H9 (cell line): ENCODE measurements around the gene DLX5. TPM values are rescaled to one million over a fixed set of nuclear protein-coding genes. Genes with fewer than 3 reads are reported as not detected.
A peak's percentile ranks its signal among the peaks of the same experiment; 100 is the strongest.

Experiments
- DNase-seq: peaks from one replicate; pipeline ENCODE4 v3.0.0-alpha.2; 2017
- H2AFZ ChIP-seq: one replicate; pipeline ENCODE4 v1.6.1; 2013; ENCODE audit warnings: mild to moderate bottlenecking, low read length, control low read depth, moderate library complexity
- H2AK5ac ChIP-seq: 2 replicates; pipeline ENCODE4 v1.6.1; 2013; ENCODE audit warnings: low read length, control low read depth, mixed read lengths; ENCODE audit not compliant: insufficient read length
- H2BK120ac ChIP-seq: one replicate; pipeline ENCODE4 v1.6.1; 2013; ENCODE audit warnings: low read depth, mild to moderate bottlenecking, low read length, control low read depth, inconsistent platforms; ENCODE audit not compliant: poor library complexity, severe bottlenecking
- H2BK12ac ChIP-seq: 2 replicates; pipeline ENCODE4 v1.6.1; 2013; ENCODE audit warnings: low read length, control low read depth, mixed read lengths, low read depth; ENCODE audit not compliant: insufficient read length
- H2BK15ac ChIP-seq: 2 replicates; pipeline ENCODE4 v1.6.1; 2013; ENCODE audit warnings: low read depth, low read length, control low read depth
- H2BK20ac ChIP-seq: one replicate; pipeline ENCODE4 v1.6.1; 2013; ENCODE audit warnings: low read depth, mild to moderate bottlenecking, low read length, control low read depth, inconsistent platforms; ENCODE audit not compliant: poor library complexity, severe bottlenecking
- H2BK5ac ChIP-seq: 2 replicates; pipeline ENCODE4 v1.6.1; 2013; ENCODE audit warnings: low read length, control low read depth, mixed read lengths; ENCODE audit not compliant: insufficient read length
- H3K14ac ChIP-seq: 2 replicates; pipeline ENCODE4 v1.6.1; 2013; ENCODE audit warnings: low read length, control low read depth; ENCODE audit not compliant: insufficient read depth
- H3K18ac ChIP-seq: 2 replicates; pipeline ENCODE4 v1.6.1; 2013; ENCODE audit warnings: low read depth, mild to moderate bottlenecking, mixed read lengths, low read length, control low read depth; ENCODE audit not compliant: insufficient read length
- H3K23ac ChIP-seq: 2 replicates; pipeline ENCODE4 v1.6.1; 2013; ENCODE audit warnings: low read length, control low read depth, mixed read lengths, low read depth; ENCODE audit not compliant: insufficient read length
- H3K23me2 ChIP-seq: 2 replicates; pipeline ENCODE4 v1.6.1; 2013; ENCODE audit warnings: low read depth, mild to moderate bottlenecking, mixed read lengths, low read length, control low read depth; ENCODE audit not compliant: insufficient read length, poor library complexity, severe bottlenecking
- H3K27ac ChIP-seq: 2 replicates; pipeline ENCODE4 v1.5.1; 2013; ENCODE audit warnings: low read length, control low read depth, mixed read lengths, low read depth; ENCODE audit not compliant: insufficient read length
- H3K27me3 ChIP-seq: 2 replicates; pipeline ENCODE4 v1.6.1; 2013; ENCODE audit warnings: low read length, control low read depth, inconsistent platforms; ENCODE audit not compliant: insufficient read depth
- H3K4ac ChIP-seq: 2 replicates; pipeline ENCODE4 v1.6.1; 2013; ENCODE audit warnings: low read depth, mild to moderate bottlenecking, control low read depth, inconsistent platforms, low read length, moderate library complexity
- H3K4me1 ChIP-seq: 2 replicates; pipeline ENCODE4 v1.6.1; 2013; ENCODE audit warnings: low read length, control low read depth, inconsistent platforms; ENCODE audit not compliant: insufficient read depth
- H3K4me2 ChIP-seq: 2 replicates; pipeline ENCODE4 v1.6.1; 2013; ENCODE audit warnings: low read length, control low read depth, mixed read lengths; ENCODE audit not compliant: insufficient read length, insufficient read depth
- H3K56ac ChIP-seq: 2 replicates; pipeline ENCODE4 v1.6.1; 2013; ENCODE audit warnings: low read depth, mild to moderate bottlenecking, mixed read lengths, low read length, control low read depth; ENCODE audit not compliant: insufficient read length
- H3K79me1 ChIP-seq: 2 replicates; pipeline ENCODE4 v1.6.1; 2013; ENCODE audit warnings: low read depth, mild to moderate bottlenecking, moderate library complexity, low read length, control low read depth, inconsistent platforms; ENCODE audit not compliant: insufficient read depth, poor library complexity, severe bottlenecking
- H3K79me2 ChIP-seq: 2 replicates; pipeline ENCODE4 v1.6.1; 2013; ENCODE audit warnings: low read length, control low read depth, inconsistent platforms; ENCODE audit not compliant: insufficient read depth
- H3K9ac ChIP-seq: 2 replicates; pipeline ENCODE4 v1.6.1; 2013; ENCODE audit warnings: low read length, control low read depth, mixed read lengths; ENCODE audit not compliant: insufficient read length; ENCODE audit errors: extremely low read depth
- H3K9me3 ChIP-seq: one replicate; pipeline ENCODE4 v1.6.1; 2013; ENCODE audit warnings: low read depth, low read length, inconsistent platforms; ENCODE audit not compliant: control insufficient read depth
- H3T11ph ChIP-seq: one replicate; pipeline ENCODE4 v1.6.1; 2013; ENCODE audit warnings: mild to moderate bottlenecking, low read length, control low read depth, inconsistent platforms
- H4K20me1 ChIP-seq: one replicate; pipeline ENCODE4 v1.6.1; 2013; ENCODE audit not compliant: control insufficient read depth, insufficient read length, insufficient read depth
- H4K5ac ChIP-seq: 2 replicates; pipeline ENCODE4 v1.6.1; 2013; ENCODE audit warnings: low read depth, mild to moderate bottlenecking, mixed read lengths, low read length, control low read depth; ENCODE audit not compliant: insufficient read length
- H4K8ac ChIP-seq: replicated peaks from 2 replicates; pipeline ENCODE4 v1.6.1; 2013; ENCODE audit warnings: low read length, control low read depth, mixed read lengths, low read depth; ENCODE audit not compliant: insufficient read length
- H4K91ac ChIP-seq: 2 replicates; pipeline ENCODE4 v1.6.1; 2013; ENCODE audit warnings: low read depth, mild to moderate bottlenecking, moderate library complexity, mixed read lengths, low read length, control low read depth; ENCODE audit not compliant: insufficient read length
- H3K27ac Mint-ChIP-seq, 3 experiments: 2 replicates in 2 of 3; 3 replicates in 1 of 3; pipeline ENCODE4 v1.8.0; 2020 to 2021; ENCODE audit warnings: mixed read lengths in 3 of 3, mild to moderate bottlenecking in 1 of 3, moderate library complexity in 1 of 3
- H3K27me3 Mint-ChIP-seq: 2 replicates; pipeline ENCODE4 v1.8.0; 2021; ENCODE audit warnings: low read depth, mild to moderate bottlenecking, moderate library complexity, mixed read lengths
- H3K36me3 Mint-ChIP-seq, 3 experiments: 2 replicates in 2 of 3; 3 replicates in 1 of 3; pipeline ENCODE4 v1.8.0; 2020 to 2021; ENCODE audit warnings: low read depth in 3 of 3, mixed read lengths in 3 of 3; ENCODE audit not compliant: insufficient read depth in 1 of 3
- H3K4me1 Mint-ChIP-seq, 2 experiments: 2 replicates each; pipeline ENCODE4 v1.8.0; 2020; ENCODE audit warnings: mixed read lengths in 2 of 2
- H3K4me3 Mint-ChIP-seq, 2 experiments: 2 replicates in 1 of 2; 3 replicates in 1 of 2; pipeline ENCODE4 v1.8.0; 2020 to 2021; ENCODE audit warnings: mild to moderate bottlenecking in 2 of 2, mixed read lengths in 2 of 2, moderate library complexity in 1 of 2
- H3K9me3 Mint-ChIP-seq, 2 experiments: 2 replicates in 1 of 2; 3 replicates in 1 of 2; pipeline ENCODE4 v1.8.0; 2020; ENCODE audit warnings: mild to moderate bottlenecking in 2 of 2, mixed read lengths in 2 of 2, moderate library complexity in 1 of 2
- CTCF ChIP-seq: fragments of 200-600 bp; sonication (generic); conservative IDR thresholded peaks from 3 replicates; pipeline ENCODE4 v1.8.0; 2021; ENCODE audit warnings: antibody characterized with exemption, mild to moderate bottlenecking
- WGBS: extraction: QIAGEN DNeasy Blood & Tissue Kit; methylation state at CpG from one replicate; pipeline ENCODE4 v1.1.7; 2013; ENCODE audit warnings: missing lambda C conversion rate, low lambda C conversion rate, mixed read lengths; ENCODE audit not compliant: insufficient read length; ENCODE audit errors: extremely low coverage; 5-methylcytosine and 5-hydroxymethylcytosine counted together
- total RNA-seq: library from RNA; stranded (reverse); gene quantifications from 2 replicates; pipeline ENCODE4 v1.2.1, GENCODE V29; 2021

DLX5 gene
- total RNA-seq, 1 experiment from 2014 or later: 0.22 TPM

- WGBS: no CpG with 5 or more reads among the region's 1 CpG
- Mint-ChIP-seq H3K27me3 (peaks cover 100% of the 10 kb centered on the region), H3K4me3 (peak overlapping the region in 1 of 2 experiments; percentile 5; a peak in 1 of 5 replicates), H3K9me3 (peaks cover 0 to 14% of the 10 kb centered on the region in 2 experiments; a peak in 4 of 5 replicates), H3K4me1 (peaks cover 36 to 70% of the 10 kb centered on the region in 2 experiments), H3K27ac (no peak overlapping the region), H3K36me3 (no peaks in the 10 kb centered on the region)
- Histone ChIP-seq H3T11ph (no peak overlapping the region), H3K14ac (no peak overlapping the region), H2AFZ (no peak overlapping the region), H3K23ac (no peak overlapping the region), H4K91ac (no peak overlapping the region), H3K4me2 (no peak overlapping the region), H3K27ac (no peak overlapping the region), H2BK20ac (no peak overlapping the region), H2BK5ac (no peak overlapping the region), H3K4me1 (peaks cover under 1% of the 10 kb centered on the region), H3K79me2 (no peaks in the 10 kb centered on the region), H4K20me1 (no peaks in the 10 kb centered on the region), H2BK15ac (no peak overlapping the region), H4K5ac (no peak overlapping the region), H3K9ac (no peak overlapping the region), H3K18ac (no peak overlapping the region), H3K9me3 (no peaks in the 10 kb centered on the region), H4K8ac (no peak overlapping the region), H2AK5ac (no peak overlapping the region), H3K4ac (no peak overlapping the region), H2BK120ac (no peak overlapping the region), H2BK12ac (no peak overlapping the region), H3K79me1 (no peaks in the 10 kb centered on the region), H3K56ac (no peak overlapping the region), H3K27me3 (peaks cover 84% of the 10 kb centered on the region), H3K23me2 (peaks cover 15% of the 10 kb centered on the region)
- TF ChIP-seq CTCF: no peak
- DNase-seq: no peak
Measured at GRCh38 chr7:96993980-96994379, 30.7 kb downstream of the DLX5 start.
